Measurements from ENCODE around the gene CCDC30. TPM values are rescaled to one million over a fixed set of nuclear protein-coding genes. Genes with fewer than 3 reads are reported as not detected.

Gene CCDC30
- total RNA-seq, 1 donor from 2014 or later = 2.0 TPM

DNA sequence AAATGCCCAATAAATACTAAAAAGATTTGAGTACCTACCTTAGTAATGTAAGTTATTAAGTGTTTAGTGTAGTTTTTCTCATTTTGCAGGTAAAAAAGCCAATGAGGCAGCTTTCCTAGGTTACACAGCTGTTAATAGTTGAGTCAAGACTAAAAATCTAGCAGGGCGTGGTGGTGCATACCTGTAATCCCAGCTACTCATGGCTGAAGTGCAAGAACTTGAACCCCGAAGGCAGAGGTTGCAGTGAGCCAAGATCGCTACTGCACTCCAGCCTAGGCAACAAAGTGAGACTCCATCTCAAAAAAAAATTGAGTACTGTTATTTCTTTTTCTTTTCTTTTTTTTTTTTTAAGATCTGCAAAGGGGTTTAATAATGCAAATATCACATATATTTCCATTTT lies 226.8 kb downstream of the CCDC30 start:
- Histone ChIP-seq H3K4me3 (no peak overlapping the region), H3K36me3 (peaks cover 31% of the 10 kb centered on the region), H4K20me1 (ENCODE audit: low read depth) (peaks cover 100% of the 10 kb centered on the region), H3K9ac (no peak overlapping the region), H3K9me3 (ENCODE audit: low read depth) (no peaks in the 10 kb centered on the region), H3F3A (ENCODE audit: low read depth) (peaks cover 36% of the 10 kb centered on the region), H3K4me1 (peaks cover 38% of the 10 kb centered on the region), H2AFZ (replicated peaks) (no peak overlapping the region), H3K79me2 (ENCODE audit: low read depth) (peaks cover 100% of the 10 kb centered on the region), H3K4me2 (no peak overlapping the region), H3K27me3 (no peaks in the 10 kb centered on the region), H3K27ac (no peak overlapping the region)
- Mint-ChIP-seq H3K4me3 (no peak overlapping the region), H3K4me1 (peaks cover 50% of the 10 kb centered on the region), H3K27me3 (ENCODE audit: insufficient read depth, low read depth) (no peaks in the 10 kb centered on the region), H3K27ac (no peak overlapping the region), H3K36me3 (peaks cover 20% of the 10 kb centered on the region), H3K9me3 (no peaks in the 10 kb centered on the region)
- no peak for DNase-seq (ENCODE audit: low spot score)
- TF ChIP-seq, protein P1, sequence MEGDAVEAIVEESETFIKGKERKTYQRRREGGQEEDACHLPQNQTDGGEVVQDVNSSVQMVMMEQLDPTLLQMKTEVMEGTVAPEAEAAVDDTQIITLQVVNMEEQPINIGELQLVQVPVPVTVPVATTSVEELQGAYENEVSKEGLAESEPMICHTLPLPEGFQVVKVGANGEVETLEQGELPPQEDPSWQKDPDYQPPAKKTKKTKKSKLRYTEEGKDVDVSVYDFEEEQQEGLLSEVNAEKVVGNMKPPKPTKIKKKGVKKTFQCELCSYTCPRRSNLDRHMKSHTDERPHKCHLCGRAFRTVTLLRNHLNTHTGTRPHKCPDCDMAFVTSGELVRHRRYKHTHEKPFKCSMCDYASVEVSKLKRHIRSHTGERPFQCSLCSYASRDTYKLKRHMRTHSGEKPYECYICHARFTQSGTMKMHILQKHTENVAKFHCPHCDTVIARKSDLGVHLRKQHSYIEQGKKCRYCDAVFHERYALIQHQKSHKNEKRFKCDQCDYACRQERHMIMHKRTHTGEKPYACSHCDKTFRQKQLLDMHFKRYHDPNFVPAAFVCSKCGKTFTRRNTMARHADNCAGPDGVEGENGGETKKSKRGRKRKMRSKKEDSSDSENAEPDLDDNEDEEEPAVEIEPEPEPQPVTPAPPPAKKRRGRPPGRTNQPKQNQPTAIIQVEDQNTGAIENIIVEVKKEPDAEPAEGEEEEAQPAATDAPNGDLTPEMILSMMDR (IDR thresholded peaks at IDR 0.05) = no peak
- no peak for TF ChIP-seq EZH2 (IDR thresholded peaks at IDR 0.05)
- TF ChIP-seq EZH2phosphoT487 (IDR thresholded peaks at IDR 0.05) = no peak

DNA sequence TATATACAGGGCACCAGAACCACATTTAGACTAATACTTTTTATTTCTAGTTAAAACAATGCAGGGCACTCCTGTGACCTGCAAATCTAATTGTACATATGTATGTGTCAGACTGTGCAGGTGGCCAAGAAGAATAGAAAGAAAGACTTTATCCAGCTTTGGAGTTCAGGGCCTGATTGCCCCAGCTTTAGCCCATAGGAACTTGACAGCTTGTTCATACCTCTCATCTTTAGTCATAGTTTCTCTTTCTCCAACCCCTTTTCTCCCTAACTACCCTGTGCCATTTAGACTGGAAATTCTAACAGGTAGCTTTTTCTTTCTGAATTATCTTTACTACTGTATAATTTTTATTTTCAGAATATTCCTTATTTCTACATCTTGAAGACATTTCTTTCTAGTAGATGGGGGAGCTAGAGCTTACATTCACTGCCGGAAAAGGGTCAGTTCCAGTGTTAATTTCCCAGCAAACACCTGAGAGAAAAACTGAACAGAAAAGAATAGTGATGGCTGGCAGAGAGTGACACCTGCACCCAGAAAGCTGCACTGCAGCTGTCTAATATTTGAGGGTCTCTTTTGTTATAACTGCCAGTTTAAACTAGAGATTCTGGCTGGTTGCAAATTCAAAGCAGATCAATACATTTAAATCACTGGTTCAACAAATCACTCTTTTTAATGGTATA lies 227.5 kb downstream of the CCDC30 start:
- H3K36me3 ChIP-seq = peaks cover 28% of the 10 kb centered on the region
- DNase-seq (ENCODE audit: low spot score) = no peak
- H3F3A ChIP-seq (ENCODE audit: low read depth) = peaks cover 42% of the 10 kb centered on the region
- no peak overlapping the region for H3K4me3 Mint-ChIP-seq
- H3K79me2 ChIP-seq (ENCODE audit: low read depth) = peaks cover 100% of the 10 kb centered on the region
- H3K36me3 Mint-ChIP-seq = peaks cover 26% of the 10 kb centered on the region
- H3K27me3 Mint-ChIP-seq (ENCODE audit: insufficient read depth, low read depth) = no peaks in the 10 kb centered on the region
- peaks cover 31% of the 10 kb centered on the region for H3K4me1 ChIP-seq
- TF ChIP-seq, protein P1 (IDR thresholded peaks at IDR 0.05) = peak; percentile 19
- no peak for TF ChIP-seq EZH2 (IDR thresholded peaks at IDR 0.05)
- TF ChIP-seq EZH2phosphoT487 (IDR thresholded peaks at IDR 0.05) = no peak
- no peaks in the 10 kb centered on the region for H3K9me3 ChIP-seq (ENCODE audit: low read depth)
- H3K27ac Mint-ChIP-seq = no peak overlapping the region
- H2AFZ ChIP-seq (replicated peaks) = no peak overlapping the region
- H3K9ac ChIP-seq = no peak overlapping the region
- no peaks in the 10 kb centered on the region for H3K9me3 Mint-ChIP-seq
- peaks cover 44% of the 10 kb centered on the region for H3K4me1 Mint-ChIP-seq
- peaks cover 100% of the 10 kb centered on the region for H4K20me1 ChIP-seq (ENCODE audit: low read depth)
- H3K27me3 ChIP-seq = no peaks in the 10 kb centered on the region
- H3K4me2 ChIP-seq = peak overlapping the region; percentile 65
- no peak overlapping the region for H3K27ac ChIP-seq
- no peak overlapping the region for H3K4me3 ChIP-seq

DNA sequence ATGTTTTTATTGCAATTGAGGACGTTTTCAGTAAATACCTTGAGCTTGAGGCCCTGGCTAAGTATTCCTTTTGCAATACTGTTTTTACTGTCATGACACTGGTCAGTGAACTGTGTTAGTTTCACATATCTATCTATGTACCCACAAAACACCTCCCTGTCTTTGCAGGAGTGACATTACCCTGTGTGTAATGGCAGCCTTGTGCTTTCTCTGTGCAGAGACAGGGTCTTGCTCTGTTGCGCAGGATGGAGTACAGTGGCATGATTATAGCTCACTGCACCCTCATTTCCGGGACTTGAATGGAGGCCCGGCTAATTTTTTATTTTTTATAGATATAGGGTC lies 228.0 kb downstream of the CCDC30 start:
- H3K36me3 ChIP-seq = peaks cover 30% of the 10 kb centered on the region

More for the DNA sequence above, 228.0 kb downstream of the CCDC30 start:
- Mint-ChIP-seq H3K27ac (no peak overlapping the region), H3K9me3 (no peaks in the 10 kb centered on the region), H3K4me3 (no peak overlapping the region), H3K27me3 (ENCODE audit: insufficient read depth, low read depth) (no peaks in the 10 kb centered on the region), H3K36me3 (peaks cover 31% of the 10 kb centered on the region), H3K4me1 (peaks cover 41% of the 10 kb centered on the region)
- peaks cover 26% of the 10 kb centered on the region for H3K4me1 ChIP-seq
- H3K27me3 ChIP-seq = no peaks in the 10 kb centered on the region
- peaks cover 42% of the 10 kb centered on the region for H3F3A ChIP-seq (ENCODE audit: low read depth)
- H4K20me1 ChIP-seq (ENCODE audit: low read depth) = peaks cover 100% of the 10 kb centered on the region
- peak overlapping the region; percentile 65 for H3K4me2 ChIP-seq
- no peak for DNase-seq (ENCODE audit: low spot score)
- H3K4me3 ChIP-seq = no peak overlapping the region
- no peaks in the 10 kb centered on the region for H3K9me3 ChIP-seq (ENCODE audit: low read depth)
- H3K9ac ChIP-seq = no peak overlapping the region
- H3K27ac ChIP-seq = no peak overlapping the region
- no peak overlapping the region for H2AFZ ChIP-seq (replicated peaks)
- H3K79me2 ChIP-seq (ENCODE audit: low read depth) = peaks cover 100% of the 10 kb centered on the region
- TF ChIP-seq, protein P1 (IDR thresholded peaks at IDR 0.05) = no peak
- TF ChIP-seq EZH2phosphoT487 (IDR thresholded peaks at IDR 0.05) (no peak), EZH2 (IDR thresholded peaks at IDR 0.05) (no peak)

Measured in neural progenitor cell (in vitro differentiated cells).